LNCaP clone FGC (cell line): ENCODE measurements around the gene SLC22A16.

Source experiments
- DNase-seq: peaks from one replicate; pipeline ENCODE4 v3.0.0-alpha.2; 2011; ENCODE audit warnings: low read depth
- H3K4me3 ChIP-seq: 2 replicates; pipeline ENCODE4 v1.5.1; 2011; ENCODE audit warnings: mild to moderate bottlenecking, low read depth, low read length, control low read depth
- TF ChIP-seq, protein P1 (sequence below): IDR thresholded peaks from 2 replicates; pipeline ENCODE4 v1.5.1; 2012; ENCODE audit warnings: mild to moderate bottlenecking; ENCODE audit not compliant: control insufficient read depth, insufficient read depth; ENCODE audit errors: extremely low read depth

The SLC22A16 gene

DNA sequence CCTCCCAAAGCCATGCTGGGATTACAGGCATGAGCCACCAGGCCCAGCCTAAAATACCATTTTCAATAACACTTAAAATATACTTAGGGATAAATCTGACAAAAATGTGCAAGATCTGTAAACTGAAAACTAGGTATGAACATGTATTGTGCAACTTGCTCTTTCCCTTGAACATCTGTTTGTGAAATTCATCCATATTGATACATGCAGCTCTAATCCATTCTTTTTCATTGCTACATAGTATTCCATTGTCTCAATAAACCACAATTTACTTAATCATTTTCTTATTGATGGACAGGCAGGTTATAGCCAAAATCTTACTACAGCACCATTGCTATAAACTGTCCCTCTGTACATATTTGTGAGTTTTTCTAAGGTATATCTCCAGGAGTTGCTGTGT is 4.7 kb upstream of the SLC22A16 start:
- H3K4me3 ChIP-seq: no peak overlapping the region
- TF ChIP-seq, protein P1, sequence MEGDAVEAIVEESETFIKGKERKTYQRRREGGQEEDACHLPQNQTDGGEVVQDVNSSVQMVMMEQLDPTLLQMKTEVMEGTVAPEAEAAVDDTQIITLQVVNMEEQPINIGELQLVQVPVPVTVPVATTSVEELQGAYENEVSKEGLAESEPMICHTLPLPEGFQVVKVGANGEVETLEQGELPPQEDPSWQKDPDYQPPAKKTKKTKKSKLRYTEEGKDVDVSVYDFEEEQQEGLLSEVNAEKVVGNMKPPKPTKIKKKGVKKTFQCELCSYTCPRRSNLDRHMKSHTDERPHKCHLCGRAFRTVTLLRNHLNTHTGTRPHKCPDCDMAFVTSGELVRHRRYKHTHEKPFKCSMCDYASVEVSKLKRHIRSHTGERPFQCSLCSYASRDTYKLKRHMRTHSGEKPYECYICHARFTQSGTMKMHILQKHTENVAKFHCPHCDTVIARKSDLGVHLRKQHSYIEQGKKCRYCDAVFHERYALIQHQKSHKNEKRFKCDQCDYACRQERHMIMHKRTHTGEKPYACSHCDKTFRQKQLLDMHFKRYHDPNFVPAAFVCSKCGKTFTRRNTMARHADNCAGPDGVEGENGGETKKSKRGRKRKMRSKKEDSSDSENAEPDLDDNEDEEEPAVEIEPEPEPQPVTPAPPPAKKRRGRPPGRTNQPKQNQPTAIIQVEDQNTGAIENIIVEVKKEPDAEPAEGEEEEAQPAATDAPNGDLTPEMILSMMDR: no peak
- no peak for DNase-seq

DNA sequence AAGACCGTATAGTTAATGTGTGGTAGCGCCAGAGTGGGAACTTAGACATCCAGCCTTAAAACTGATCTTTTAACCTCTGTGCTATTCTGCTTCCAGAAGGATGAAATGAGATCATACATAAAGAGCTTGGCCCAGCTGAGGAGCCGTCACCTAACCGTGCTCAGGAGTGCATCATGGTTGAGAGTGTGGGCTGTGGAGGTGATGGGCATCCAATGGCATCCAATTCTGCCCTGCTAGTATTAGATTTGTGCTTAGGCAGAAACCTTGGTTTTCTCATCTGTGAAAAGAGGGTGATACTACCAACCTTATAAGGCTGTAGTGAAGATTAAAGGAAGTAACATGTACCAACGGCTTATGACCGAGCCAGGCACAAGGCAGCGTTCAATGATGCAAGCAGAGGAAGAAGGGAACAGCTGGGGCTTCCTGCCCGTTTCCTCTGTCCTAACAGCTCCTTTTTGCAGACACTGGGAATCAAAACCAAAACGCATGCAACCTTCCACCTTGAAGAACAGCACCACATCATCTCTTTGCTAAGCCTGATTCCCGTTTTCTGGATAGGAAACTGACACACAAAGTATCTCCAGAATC is 1.3 kb downstream of the SLC22A16 start:
- H3K4me3 ChIP-seq: no peak overlapping the region
- TF ChIP-seq, protein P1: no peak
- no peak for DNase-seq

DNA sequence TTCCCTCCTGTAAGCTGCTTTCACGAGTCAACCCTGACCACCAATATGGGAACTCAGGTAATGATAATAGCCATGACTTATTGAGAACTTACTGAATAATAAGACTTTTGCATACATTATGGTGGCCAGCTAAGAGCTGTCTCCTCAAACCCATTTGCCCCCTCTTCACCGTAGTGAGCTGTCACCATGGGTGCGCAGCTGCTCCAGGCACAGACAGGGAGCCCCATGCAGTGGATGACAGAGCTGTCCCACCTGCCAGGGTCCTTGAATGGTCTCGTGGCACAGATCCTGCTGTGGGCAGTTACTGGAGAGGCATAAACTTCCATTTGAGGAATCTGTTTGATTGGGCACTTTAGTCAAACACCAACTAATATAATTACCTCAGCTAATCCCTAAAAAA is 1.9 kb downstream of the SLC22A16 start:
- H3K4me3 ChIP-seq: no peak overlapping the region
- no peak for DNase-seq
- TF ChIP-seq, protein P1: no peak

DNA sequence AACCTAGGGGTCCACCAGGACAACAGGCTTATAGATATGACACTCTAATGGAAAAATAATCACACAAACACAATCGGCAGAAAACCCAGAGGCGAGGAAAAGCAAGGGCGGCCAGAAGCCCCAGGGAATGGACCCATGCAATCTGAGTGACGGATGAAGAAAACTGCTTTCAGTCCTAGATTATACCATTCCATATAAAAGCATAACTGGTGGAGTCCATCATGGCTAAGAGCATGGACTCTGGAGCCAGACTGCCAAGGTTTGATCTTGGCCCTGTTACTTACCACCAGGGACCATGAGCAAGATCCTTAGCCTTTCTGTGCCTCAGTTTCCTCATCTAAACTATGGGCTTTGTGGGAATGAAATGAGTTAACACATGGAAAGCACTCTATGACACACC is 3.7 kb downstream of the SLC22A16 start:
- H3K4me3 ChIP-seq: no peak overlapping the region
- TF ChIP-seq, protein P1: no peak
- no peak for DNase-seq

DNA sequence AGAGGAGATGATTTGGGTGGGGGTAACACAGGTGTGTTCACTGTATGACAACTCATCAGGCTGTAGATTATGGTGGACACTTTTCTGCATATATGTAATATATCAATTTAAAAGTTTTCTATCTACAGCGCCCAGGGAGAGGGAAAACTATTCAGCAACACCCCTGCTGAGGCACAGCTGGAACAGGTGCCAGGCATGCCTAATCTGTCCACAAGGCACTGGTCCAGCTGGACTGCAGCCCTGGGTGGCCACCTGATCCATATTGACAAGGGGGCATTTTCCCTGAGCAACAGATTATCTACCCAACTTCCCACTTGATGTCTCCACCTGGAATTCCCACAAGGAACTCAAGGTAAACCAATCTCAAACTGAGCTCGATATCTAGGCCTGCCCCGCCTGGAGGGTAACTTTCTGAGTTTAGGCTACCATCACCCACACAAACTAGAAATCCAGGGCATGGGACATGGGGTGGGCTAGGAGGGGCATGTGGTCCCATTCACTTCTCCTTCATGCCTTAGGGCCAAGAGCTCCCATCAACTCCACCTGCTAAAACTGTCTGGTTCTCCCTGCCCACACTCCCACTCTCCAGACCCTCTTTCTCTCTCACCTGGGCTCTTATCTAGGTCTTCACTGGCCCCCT is 4.6 kb downstream of the SLC22A16 start:
- DNase-seq: no peak
- TF ChIP-seq, protein P1: no peak
- no peak overlapping the region for H3K4me3 ChIP-seq

DNA sequence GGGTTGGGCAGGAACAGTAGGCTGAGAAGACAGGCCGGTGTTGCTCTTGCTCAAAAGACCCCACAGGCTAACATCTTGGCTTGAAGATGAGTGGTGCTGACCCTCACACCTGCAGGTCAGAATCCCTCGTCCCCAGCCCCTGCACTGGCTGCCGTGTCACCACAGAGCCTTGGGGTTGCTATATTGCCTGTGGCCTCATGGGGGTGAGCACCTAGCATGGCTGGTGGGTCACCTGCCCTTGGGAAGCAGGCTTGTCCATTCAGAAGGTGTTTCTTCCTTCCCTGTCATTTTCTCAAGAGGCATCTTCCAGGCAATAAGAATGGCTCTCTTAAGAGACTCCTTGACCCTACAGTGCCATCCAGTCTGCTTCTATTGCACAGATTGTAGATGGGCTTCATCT is 7.7 kb downstream of the SLC22A16 start:
- DNase-seq: no peak
- no peak overlapping the region for H3K4me3 ChIP-seq
- TF ChIP-seq, protein P1: no peak

DNA sequence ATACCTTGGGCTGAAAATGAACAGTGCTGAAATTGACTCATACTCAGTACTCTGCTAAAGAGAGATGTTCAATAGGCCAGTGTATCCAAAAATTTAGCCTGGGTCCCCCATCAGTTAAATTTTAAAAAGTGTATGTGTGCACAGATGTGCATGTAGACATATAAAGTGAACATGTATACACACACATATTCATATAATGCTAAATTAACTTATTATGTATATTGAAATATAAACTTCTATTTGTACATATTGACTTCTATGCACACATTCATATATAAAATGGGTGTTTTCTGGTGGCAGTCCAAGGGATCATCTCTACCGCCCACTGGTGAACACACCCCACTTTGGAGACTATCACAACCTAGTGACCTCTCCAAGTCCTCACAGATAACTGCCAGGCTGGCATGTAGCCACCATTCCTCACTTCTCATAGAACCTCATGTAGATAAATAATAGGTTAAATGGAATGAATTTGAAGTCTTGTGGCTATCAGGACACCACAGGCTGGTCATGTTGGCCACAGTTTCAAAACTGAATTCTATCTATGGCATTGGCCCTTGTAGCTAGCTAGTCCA is 8.8 kb downstream of the SLC22A16 start:
- no peak overlapping the region for H3K4me3 ChIP-seq
- TF ChIP-seq, protein P1: no peak
- DNase-seq: no peak
